NAMALWA (cell line): ENCODE measurements around the gene PERM1.
"Not testable (repeated sequence)": the region's sequence is repeated elsewhere in the genome, so short reads cannot be mapped to it uniquely, and the experiment has no call there.

Source experiments
- DNase-seq: peaks from one replicate; pipeline ENCODE4 v3.0.0-alpha.2; 2015; ENCODE audit warnings: low spot score

The PERM1 gene, protein sequence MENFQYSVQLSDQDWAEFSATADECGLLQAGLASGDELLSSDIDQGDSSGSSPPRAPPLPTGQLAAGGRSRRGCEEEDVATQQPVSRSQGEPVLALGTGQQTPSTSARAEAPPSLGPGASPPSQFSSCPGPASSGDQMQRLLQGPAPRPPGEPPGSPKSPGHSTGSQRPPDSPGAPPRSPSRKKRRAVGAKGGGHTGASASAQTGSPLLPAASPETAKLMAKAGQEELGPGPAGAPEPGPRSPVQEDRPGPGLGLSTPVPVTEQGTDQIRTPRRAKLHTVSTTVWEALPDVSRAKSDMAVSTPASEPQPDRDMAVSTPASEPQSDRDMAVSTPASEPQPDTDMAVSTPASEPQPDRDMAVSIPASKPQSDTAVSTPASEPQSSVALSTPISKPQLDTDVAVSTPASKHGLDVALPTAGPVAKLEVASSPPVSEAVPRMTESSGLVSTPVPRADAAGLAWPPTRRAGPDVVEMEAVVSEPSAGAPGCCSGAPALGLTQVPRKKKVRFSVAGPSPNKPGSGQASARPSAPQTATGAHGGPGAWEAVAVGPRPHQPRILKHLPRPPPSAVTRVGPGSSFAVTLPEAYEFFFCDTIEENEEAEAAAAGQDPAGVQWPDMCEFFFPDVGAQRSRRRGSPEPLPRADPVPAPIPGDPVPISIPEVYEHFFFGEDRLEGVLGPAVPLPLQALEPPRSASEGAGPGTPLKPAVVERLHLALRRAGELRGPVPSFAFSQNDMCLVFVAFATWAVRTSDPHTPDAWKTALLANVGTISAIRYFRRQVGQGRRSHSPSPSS

GRCh38 chr1:981955-982558, at the start of gene PERM1:
PERM1 (minus strand) TSS chr1:982093; CDS start chr1:981029, 1,064 bp downstream.
- DNase-seq, result no peak

GRCh38 chr1:1030867-1031658, 49.2 kb upstream of the PERM1 start:
- not testable (repeated sequence) for DNase-seq

- no peak for DNase-seq
Measured at GRCh38 chr1:1027791-1028190, 45.9 kb upstream of the PERM1 start.

DNA sequence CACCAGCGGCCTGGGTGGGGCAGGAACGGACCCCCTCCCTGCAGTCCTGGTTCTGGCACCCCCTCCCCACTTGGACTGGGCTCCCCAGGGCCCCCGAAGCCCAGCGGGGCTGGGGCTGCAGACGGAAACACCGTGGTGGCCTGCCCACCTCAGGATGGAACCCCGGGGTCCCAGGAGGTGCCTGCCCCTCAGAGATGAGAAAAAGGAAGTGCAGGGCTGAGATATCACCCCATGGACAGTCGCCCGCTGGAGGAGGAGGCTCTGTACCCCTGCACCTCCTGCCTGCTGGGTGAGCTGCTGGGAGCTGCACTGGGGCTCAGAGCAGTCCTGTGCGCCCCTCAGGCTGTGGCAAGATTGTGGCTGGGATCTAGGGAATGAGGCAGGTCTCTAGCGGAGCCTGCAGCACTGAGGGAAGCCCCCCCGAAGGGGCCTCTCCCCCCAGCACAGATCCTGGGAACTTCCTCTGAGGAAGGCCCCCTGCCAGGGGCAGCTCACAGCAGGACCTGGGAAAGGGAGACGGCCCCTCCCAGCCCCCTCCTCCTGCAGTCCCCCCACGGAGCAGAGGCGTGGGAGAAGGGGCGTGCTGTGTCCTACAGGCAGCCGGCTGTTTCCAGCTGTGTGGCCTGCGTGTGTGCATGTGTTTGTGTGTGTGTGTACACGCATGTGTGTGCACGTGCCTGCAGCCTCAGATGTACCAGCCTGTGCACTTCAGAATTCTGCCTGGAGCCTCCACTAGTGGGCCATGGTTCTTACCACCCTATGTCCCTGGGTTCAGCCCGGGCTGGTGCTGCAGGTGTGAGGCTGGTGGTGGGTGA, 44.9 kb upstream of the PERM1 start:
- no peak for DNase-seq

DNA sequence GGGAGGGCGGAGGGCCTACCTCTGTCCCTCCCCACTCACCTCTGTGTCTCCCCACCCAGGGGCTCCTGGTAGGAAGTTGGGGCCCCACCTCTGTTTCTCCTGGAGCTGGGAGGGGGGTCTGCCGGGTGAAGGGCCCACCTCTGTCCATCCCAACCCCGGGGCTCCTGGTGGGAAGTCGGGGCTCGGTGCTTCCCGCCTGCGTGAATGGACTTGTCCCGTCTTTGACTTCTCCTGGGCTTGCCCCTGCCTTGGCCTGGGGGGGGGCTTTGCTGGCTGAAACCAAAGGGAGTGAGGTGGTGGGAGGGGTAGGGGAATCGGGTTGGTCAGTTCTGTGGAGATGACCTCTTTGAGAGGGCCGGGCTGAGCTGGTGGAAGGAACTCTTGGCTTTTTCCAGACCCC, 43.8 kb upstream of the PERM1 start:
- DNase-seq, result no peak

DNA sequence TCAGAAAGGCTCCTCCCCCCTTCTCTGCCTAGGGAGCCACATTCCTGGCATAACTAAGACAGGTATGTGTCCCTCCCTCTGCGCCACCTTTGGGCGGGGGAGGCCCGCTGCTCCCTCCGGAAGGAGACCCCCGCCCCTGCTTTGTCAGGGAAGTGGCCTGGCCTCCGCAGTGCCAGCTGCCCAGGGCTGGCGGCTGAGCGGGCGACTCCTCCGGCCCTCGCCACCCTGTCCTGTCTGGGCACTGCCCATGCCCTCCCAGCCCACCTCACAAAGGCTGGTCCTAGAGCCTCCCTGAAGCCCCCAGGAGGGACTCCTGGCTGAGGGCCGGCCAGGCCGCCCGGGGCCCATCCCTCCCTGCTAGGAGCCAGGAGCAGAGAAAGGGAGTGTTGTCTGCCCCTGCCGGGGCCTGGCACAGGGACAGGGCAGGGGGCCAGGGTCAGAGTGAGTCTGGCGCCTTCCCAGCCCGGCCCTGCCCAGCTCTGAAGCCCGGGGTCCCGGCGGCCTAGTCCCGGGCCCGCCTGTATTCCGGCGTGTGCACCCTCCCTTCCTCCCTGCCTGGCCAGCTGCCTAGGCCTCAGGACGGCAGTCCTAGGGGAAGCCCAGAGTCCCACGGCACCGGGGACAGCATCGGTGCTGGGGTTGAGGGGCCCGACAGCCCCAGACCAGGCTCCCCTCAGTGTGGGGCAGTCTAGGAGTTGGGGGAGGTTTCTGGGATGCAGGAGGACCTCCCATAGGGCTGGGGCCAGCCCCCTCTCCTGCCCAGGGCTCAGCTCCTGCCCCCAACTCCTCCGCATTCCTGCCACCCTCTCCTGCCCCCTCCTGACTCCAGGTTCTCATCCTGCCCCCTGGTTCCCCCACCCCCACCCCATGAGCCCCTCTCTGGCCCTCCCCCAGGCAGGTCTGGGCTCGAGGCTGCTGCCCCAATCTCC, 43.1 kb upstream of the PERM1 start:
- no peak for DNase-seq

DNA sequence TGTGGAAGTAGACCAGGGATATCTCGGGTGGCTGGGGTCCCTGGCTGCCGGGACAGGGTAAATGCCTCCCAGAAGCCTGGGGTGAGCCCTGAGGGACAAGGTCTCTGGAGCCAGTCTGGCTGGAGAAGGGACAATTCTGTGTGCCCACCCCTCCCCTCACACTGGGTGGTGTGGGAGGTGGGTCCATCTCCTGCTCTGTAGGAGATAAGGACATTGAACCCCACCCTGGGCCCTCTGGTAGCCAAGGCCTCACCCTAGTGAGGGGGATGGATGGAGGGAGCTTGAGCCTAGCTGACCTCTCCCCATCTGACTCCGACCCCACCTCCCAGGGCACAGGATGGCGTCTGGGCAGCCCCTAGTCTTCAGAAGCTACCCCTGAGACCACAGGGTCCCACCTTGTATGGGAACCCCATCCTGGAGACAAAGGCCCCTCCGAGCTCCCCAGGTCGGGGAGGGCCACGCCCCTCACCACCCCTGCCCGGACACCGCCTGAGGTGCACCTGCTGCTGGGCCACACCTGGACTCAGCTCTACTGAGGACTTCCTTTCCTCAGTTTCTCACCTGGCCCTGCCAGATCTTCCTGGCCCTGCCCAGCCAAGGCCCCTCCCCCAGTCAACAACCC, 42.4 kb upstream of the PERM1 start:
- no peak for DNase-seq

- no peak for DNase-seq
Measured at GRCh38 chr1:1023700-1024099, 41.8 kb upstream of the PERM1 start.

- DNase-seq, result no peak
Measured at GRCh38 chr1:1022302-1023009, 40.6 kb upstream of the PERM1 start.

- DNase-seq, result no peak
Measured at GRCh38 chr1:1021920-1022259, 40.0 kb upstream of the PERM1 start.

- no peak for DNase-seq
Measured at GRCh38 chr1:1021010-1021919, 39.4 kb upstream of the PERM1 start.

GRCh38 chr1:1020415-1021009, 38.6 kb upstream of the PERM1 start:
- DNase-seq, result no peak

DNA sequence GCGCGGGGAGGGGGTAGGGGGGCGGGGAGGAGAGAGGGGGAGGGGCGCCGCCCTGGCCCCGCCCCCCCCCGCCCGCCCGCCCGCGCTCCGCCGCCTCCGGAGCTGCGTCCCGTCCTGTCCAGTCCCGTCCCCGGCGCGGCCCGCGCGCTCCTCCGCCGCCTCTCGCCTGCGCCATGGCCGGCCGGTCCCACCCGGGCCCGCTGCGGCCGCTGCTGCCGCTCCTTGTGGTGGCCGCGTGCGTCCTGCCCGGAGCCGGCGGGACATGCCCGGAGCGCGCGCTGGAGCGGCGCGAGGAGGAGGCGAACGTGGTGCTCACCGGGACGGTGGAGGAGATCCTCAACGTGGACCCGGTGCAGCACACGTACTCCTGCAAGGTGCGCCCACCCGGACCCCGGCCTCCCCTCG, 38.1 kb upstream of the PERM1 start, which contains the start of gene AGRN:
AGRN (plus strand) TSS at position 121 of the 405 bp plus-strand sequence; CDS start at position 174, 53 bp downstream.
- DNase-seq, result no peak

DNA sequence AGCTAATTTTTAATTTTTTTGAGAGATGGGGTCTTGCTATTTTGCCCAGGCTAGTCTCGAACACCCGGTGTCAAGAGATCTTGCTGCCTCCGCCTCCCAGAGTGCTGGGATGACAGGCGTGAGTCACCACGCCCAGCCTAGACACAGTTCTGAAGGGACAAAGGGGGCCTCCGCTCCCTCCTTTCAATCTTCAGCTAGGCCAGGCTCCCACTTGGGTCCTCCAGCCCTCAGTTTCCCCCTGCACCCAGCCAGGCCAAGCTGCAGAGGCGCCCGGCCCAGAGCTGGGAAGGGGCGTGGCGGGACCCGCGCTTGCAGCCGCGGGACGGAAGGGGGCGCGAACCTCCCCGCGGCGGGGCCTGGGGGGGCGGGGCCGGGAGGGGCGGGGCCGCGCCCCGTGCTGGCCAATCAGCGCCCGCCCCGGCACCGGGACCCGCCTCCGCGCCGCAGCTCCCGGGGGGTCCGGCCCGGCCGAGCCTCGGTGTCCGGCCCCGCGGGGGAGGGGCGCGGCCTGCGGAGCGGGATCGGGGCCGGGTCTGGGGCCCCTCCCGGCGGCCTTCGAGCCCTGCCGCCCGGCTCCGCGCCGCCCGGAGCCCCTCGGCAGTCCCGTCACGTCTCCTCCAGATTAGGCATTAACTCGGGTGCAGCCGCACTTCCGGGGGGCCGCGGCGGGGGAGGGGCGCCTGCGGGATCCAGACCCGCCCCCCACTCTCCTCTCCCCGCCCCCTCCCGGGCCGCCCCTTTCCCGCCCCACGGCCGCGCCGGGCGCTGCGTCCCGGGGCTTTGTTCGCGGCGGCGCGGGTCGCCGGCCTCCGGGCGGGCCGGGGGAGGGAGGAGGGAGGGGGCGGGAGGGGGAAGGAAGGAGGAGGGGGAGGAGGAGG, 37.5 kb upstream of the PERM1 start:
- peak; percentile 86 for DNase-seq

DNA sequence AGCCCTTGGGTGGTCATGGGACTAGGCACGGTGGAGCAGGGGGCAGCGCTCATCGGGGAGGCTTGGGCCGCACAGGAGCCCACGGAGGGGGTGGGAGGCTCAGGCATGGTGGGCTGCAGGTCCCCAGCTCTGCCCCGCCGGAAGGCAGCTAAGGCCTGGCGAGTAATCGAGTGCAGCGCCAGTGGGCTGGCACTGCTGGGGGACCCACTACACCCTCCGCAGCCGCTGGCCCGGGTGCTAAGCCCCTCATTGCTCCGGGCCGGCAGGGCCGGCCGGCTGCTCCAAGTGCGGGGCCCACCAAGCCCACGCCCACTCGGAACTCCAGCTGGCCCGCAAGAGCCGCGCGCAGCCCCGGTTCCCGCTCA, 36.4 kb upstream of the PERM1 start:
- DNase-seq, result not testable (repeated sequence)
